KMS-11 (cell line): ENCODE measurements around the gene TRIM8.

ENCODE experiments used
- H2AFZ ChIP-seq: fragments of 200-600 bp; sonication (generic); 2 replicates; pipeline ENCODE4 v1.6.1; 2016; ENCODE audit warnings: antibody characterized with exemption, mixed run types, low read depth
- H3K27ac ChIP-seq: fragments of 200-600 bp; sonication (generic); 2 replicates; pipeline ENCODE4 v1.6.1; 2016; ENCODE audit warnings: mild to moderate bottlenecking, mixed run types
- H3K27me3 ChIP-seq: fragments of 200-600 bp; sonication (generic); 2 replicates; pipeline ENCODE4 v1.6.1; 2017; ENCODE audit warnings: mild to moderate bottlenecking, low read depth, mixed run types, moderate library complexity; ENCODE audit not compliant: insufficient read depth
- H3K36me3 ChIP-seq: fragments of 200-600 bp; sonication (generic); 2 replicates; pipeline ENCODE4 v1.6.1; 2017; ENCODE audit warnings: mild to moderate bottlenecking, mixed run types; ENCODE audit not compliant: insufficient read depth
- H3K4me1 ChIP-seq: fragments of 200-600 bp; sonication (generic); 2 replicates; pipeline ENCODE4 v1.6.1; 2016; ENCODE audit warnings: mild to moderate bottlenecking, low read depth, mixed run types; ENCODE audit not compliant: poor library complexity, severe bottlenecking
- H3K4me2 ChIP-seq: fragments of 200-600 bp; sonication (generic); 2 replicates; pipeline ENCODE4 v1.7.0; 2016; ENCODE audit warnings: mild to moderate bottlenecking, mixed run types
- H3K4me3 ChIP-seq: fragments of 200-600 bp; sonication (generic); IDR thresholded peaks from 2 replicates; pipeline ENCODE4 v1.6.1; 2017; ENCODE audit warnings: low read depth, low read length, mixed read lengths; ENCODE audit not compliant: insufficient read depth
- H3K79me2 ChIP-seq: fragments of 200-600 bp; sonication (generic); 2 replicates; pipeline ENCODE4 v1.6.1; 2016; ENCODE audit warnings: low read depth, mixed run types; ENCODE audit not compliant: insufficient read depth
- H3K9ac ChIP-seq: fragments of 200-600 bp; sonication (generic); 2 replicates; pipeline ENCODE4 v1.6.1; 2016; ENCODE audit warnings: mild to moderate bottlenecking, mixed run types
- H4K20me1 ChIP-seq: fragments of 200-600 bp; sonication (generic); 2 replicates; pipeline ENCODE4 v1.6.1; 2016; ENCODE audit warnings: mild to moderate bottlenecking, mixed run types; ENCODE audit not compliant: insufficient read depth
- CTCF ChIP-seq: fragments of 200-600 bp; sonication (generic); conservative IDR thresholded peaks from 2 replicates; pipeline ENCODE4 v1.6.1; 2017; ENCODE audit warnings: low read depth, mild to moderate bottlenecking, antibody characterized with exemption, low read length, moderate library complexity, mixed read lengths

The TRIM8 gene

DNA sequence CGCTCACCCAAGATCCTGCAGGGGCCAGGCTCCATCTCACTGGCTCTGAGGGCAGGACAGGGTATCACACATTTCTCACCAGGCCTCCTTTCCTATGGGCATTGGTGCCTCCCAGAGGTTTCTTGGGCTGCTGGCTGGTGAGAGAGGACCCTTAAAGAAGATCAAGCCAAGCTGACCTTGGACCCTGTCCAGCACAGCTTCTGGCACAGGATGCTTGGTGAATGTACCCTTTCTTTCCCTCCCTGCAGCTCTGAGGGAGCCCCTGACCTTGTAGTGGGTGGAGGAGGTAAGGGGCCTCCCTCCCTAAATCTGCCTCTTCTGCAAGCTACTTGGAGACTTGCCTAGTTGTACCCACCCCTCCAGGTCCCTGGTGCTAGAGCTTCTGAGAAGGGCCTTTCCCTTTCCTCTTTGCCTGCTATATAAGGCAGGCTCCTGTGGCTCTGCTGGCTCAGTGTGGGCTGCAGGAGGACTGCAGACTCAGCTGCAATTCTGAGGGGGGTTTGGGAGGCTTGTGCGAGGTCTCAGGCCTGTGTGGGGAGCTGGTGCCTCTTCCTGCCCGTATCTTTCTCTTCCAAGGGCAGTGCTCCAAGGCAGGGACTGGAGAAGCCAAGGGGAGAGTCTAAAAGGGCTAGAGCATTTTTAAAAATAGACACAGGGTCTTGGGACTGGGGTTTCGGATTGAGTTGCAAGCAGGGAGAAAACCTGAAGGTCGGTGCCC lies 11.7 kb upstream of the TRIM8 start:
- no peak overlapping the region for H2AFZ ChIP-seq
- TF ChIP-seq CTCF = no peak
- no peak overlapping the region for H3K4me2 ChIP-seq
- no peaks in the 10 kb centered on the region for H3K27me3 ChIP-seq
- H4K20me1 ChIP-seq = no peaks in the 10 kb centered on the region
- no peak overlapping the region for H3K27ac ChIP-seq
- no peaks in the 10 kb centered on the region for H3K79me2 ChIP-seq
- no peak overlapping the region for H3K9ac ChIP-seq
- no peaks in the 10 kb centered on the region for H3K36me3 ChIP-seq
- H3K4me3 ChIP-seq = no peak overlapping the region
- no peaks in the 10 kb centered on the region for H3K4me1 ChIP-seq

DNA sequence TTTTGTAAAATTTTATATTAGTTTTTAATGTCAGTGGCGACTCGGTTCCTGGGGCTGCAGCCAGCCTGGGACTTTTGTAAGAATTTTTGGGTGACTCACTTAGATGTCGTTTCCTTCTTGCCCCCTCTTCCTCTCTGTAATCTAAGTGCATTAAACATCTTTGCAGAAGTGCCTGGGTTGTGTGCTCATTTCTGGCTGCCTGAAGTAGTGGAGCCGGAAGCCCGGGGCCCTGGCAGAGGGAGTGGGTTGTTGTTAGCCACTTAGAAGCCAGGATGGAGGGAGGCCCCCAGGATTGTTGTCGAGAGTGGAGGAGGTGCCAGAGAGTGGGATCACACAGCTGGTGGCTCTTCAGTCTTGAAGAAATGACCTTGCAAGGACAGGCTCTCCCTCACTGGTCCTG lies 11.0 kb upstream of the TRIM8 start:
- Histone ChIP-seq H4K20me1 (no peaks in the 10 kb centered on the region), H3K27ac (no peak overlapping the region), H3K4me3 (no peak overlapping the region), H3K27me3 (no peaks in the 10 kb centered on the region), H3K9ac (no peak overlapping the region), H3K4me2 (no peak overlapping the region), H3K4me1 (no peaks in the 10 kb centered on the region), H2AFZ (no peak overlapping the region), H3K36me3 (no peaks in the 10 kb centered on the region), H3K79me2 (no peaks in the 10 kb centered on the region)
- no peak for TF ChIP-seq CTCF

DNA sequence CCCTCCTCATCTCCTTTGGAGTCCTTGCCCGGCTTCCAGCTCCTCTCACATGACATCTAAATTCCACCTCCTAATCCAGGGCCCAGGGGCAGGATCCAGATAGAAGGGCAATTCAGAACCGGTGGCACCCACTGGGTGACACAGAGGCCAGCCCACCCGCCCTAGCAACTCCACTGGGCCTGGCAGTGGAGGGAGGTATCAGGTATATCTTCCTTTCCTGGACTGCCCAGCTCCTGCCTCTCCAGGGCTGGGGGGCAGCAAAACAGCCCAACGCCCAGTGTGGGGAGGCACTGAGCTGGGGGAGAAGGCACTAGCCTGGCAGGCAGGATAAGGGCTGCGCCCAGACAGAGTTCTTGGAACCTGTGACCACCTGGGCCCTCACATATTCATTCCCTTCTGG lies 10.4 kb upstream of the TRIM8 start:
- TF ChIP-seq CTCF = no peak
- Histone ChIP-seq H3K36me3 (no peaks in the 10 kb centered on the region), H3K4me2 (no peak overlapping the region), H3K4me3 (no peak overlapping the region), H3K27me3 (no peaks in the 10 kb centered on the region), H3K4me1 (no peaks in the 10 kb centered on the region), H3K9ac (no peak overlapping the region), H2AFZ (no peak overlapping the region), H3K79me2 (no peaks in the 10 kb centered on the region), H4K20me1 (no peaks in the 10 kb centered on the region), H3K27ac (no peak overlapping the region)

- Histone ChIP-seq H2AFZ (no peak overlapping the region), H3K79me2 (no peaks in the 10 kb centered on the region), H3K36me3 (no peaks in the 10 kb centered on the region), H3K4me3 (no peak overlapping the region), H3K4me2 (no peak overlapping the region), H3K27ac (no peak overlapping the region), H3K4me1 (no peaks in the 10 kb centered on the region), H4K20me1 (no peaks in the 10 kb centered on the region), H3K9ac (no peak overlapping the region), H3K27me3 (no peaks in the 10 kb centered on the region; the same call in 1 of the 2 replicates)
- no peak for TF ChIP-seq CTCF
These were observed 9.6 kb upstream of the TRIM8 start for GRCh38 chr10:102634686-102635085.
